ENCODE data around the gene DUSP22.

GRCh38 chr6:302760-303159 is 10.5 kb downstream of the DUSP22 start:
- TF ChIP-seq EZH2 (optimal IDR thresholded peaks at IDR 0.05; ENCODE audit: low read depth, low read length) (no peak), CTCF (IDR thresholded peaks at IDR 0.05; ENCODE audit: low read length) (no peak), EZH2phosphoT487 (IDR thresholded peaks at IDR 0.05; ENCODE audit: low read length) (no peak)
